Measurements from ENCODE around the gene PFKP.

DNA sequence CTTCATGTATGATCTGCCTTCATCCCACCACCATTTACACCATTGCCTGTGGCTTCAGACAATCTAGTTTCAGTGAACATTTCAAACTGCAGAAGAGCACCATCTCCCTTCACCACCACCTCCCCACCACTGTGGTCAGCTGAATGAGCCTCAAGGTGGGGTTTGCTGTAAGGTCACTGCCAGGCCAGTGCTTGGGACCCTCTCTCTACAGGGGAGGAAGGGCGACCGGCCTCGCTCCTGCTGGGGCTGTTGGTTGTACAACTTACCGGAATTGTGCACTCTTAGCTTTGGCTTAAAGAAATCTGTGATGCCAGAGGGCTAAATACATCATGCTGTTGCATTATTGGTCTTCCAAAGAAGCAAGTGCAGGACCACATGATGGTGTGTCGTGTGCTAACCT, 26.6 kb downstream of the PFKP start:
- no peak for TF ChIP-seq EZH2 (IDR thresholded peaks at IDR 0.05; ENCODE audit: borderline replicate concordance, low read depth, low read length, severe bottlenecking)
- TF ChIP-seq, protein P1, sequence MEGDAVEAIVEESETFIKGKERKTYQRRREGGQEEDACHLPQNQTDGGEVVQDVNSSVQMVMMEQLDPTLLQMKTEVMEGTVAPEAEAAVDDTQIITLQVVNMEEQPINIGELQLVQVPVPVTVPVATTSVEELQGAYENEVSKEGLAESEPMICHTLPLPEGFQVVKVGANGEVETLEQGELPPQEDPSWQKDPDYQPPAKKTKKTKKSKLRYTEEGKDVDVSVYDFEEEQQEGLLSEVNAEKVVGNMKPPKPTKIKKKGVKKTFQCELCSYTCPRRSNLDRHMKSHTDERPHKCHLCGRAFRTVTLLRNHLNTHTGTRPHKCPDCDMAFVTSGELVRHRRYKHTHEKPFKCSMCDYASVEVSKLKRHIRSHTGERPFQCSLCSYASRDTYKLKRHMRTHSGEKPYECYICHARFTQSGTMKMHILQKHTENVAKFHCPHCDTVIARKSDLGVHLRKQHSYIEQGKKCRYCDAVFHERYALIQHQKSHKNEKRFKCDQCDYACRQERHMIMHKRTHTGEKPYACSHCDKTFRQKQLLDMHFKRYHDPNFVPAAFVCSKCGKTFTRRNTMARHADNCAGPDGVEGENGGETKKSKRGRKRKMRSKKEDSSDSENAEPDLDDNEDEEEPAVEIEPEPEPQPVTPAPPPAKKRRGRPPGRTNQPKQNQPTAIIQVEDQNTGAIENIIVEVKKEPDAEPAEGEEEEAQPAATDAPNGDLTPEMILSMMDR (IDR thresholded peaks at IDR 0.05; ENCODE audit: borderline replicate concordance, extremely low read depth, low read length, poor library complexity, severe bottlenecking): no peak
